NCI-H226 (cell line): Measurements from ENCODE around the gene CCDC71.

Experiments
- DNase-seq: peaks from one replicate; pipeline ENCODE4 v3.0.0-alpha.2; 2015

Gene CCDC71

DNA sequence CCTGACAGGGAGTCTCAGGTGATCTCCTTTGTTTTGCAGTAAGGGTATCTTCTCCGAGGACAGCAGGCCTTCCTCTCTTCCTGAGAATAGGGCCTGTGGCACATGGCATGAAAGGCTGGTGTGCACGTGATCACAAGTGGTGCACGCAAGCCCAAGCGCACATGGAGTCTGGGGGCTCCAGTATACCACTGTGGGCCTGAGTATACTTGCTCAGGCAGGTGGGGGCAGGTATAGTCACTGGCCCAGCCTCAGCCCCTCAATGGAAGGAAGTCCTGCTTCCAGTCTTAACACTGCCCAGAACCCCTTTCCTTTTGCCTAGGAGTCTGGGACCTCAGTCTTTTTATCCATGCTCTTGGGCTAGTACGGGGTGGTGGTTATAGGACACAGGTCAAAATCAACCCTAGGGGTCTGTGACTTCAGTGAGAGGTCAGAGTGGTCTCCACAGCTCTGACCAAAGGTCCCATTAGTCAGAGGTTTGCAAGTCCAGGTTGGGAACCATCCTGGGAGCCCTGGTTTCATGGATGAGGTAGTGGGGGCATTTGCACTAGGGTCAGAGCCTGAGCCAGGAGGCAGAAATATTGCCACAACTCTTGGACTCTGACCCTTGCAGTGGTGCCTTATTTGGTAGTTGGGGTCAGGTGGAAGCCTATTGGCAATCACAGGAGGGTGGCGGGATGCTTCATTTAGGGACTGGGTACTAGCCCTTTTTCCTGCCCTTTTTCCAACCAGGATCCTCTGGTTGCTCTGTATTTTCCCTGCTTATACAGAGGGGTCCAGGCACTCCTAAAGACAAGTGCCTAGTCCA lies 823 bp upstream of the CCDC71 start:
- DNase-seq, result no peak

- no peak for DNase-seq
Observed at GRCh38 chr3:49164983-49165720, 979 bp downstream of the CCDC71 start.

DNA sequence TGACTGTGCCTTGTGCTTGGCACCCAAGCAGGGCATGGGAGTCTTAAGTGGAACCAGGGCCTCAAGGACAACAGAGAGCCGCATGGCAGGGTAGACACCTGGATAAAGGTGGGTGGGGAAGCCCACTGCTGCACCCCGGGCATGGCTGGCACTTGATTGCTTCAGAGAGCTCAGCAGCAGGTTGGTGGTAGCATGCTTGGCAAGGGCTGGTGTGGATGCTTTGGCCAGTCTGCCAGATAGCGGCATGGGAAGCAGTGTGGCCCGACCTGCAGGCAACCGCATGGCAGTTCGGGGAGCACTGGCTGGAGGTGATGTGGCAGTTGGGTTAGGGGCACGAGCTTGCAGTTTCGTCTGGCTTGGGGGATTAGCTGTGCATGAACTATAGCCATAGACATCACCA lies 2.5 kb downstream of the CCDC71 start:
- DNase-seq, result no peak

DNA sequence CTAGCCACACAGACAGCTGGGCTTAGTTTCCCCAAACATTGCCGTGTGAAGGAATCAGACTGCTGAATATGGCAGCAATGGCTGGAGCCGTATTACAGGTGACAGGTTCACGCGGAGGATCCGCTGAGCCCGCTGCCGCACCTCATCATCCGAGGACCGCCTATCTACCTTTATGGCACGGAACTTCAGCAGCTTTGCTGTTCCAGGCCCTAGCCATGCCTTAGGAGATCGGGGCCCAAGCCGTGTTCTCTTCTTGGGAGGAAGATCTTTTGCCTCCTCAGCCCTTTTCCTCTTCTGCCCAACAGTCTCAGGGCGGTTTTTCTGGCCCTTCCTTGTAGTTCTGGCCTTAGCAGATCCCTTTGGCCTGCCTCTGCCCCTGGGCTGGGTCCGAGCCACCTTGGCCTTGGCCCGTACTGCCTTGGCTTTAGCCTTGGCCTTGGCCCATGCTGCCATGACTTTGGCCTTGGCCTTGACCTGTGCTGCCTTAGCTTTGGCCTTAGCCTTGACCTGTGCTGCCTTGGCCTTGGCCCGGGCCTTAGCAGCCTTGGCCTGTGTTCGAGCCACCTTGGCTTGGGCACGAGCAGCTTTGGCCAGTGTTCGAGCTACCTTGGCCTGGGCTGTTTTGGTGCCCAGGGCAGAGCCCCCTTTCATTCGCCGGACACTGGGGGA lies 3.2 kb downstream of the CCDC71 start:
- DNase-seq, result no peak

GRCh38 chr3:49161808-49162530 lies 4.2 kb downstream of the CCDC71 start:
- DNase-seq, result no peak

DNA sequence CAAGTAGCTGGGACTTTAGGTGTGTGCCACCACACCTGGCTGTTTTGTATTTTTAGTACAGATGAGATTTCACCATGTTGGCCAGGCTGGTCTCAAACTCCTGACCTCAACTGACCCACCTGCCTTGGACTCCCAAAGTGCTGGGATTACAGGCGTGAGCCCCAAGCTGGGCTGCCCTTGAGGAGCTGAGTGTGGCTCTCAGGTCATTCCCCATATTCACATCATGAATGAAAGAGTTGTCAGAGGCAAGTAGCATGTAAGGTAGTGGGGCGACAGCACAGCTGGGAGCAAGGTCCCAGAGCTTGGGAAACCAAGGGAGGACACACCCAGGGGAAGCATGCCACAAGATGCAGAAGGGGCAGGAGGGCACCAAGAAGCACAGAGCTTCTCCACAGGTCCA lies 4.9 kb downstream of the CCDC71 start:
- DNase-seq, result no peak

- DNase-seq, result no peak
Observed at GRCh38 chr3:49158792-49159191, 7.3 kb downstream of the CCDC71 start.

GRCh38 chr3:49158103-49158709 lies 7.9 kb downstream of the CCDC71 start:
- DNase-seq, result peak; percentile 10

DNA sequence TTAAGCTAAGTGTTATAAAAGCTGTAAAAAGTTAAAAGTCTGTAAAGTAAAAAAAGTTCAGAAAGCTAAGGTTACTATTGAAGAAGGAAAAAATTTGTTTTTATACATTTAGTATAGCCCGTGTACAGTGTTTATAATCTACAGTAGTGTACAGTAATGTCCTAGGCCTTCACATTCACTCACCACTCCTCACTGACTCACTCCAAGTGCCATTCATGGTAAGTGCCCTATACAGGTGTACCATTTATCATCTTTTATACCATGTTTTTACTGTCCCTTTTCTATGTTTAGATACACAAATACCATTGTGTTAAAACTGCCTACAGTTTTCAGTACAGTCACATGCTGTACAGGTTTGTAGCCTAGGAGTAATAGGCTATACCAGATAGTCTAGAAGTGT lies 8.8 kb downstream of the CCDC71 start:
- DNase-seq, result no peak

DNA sequence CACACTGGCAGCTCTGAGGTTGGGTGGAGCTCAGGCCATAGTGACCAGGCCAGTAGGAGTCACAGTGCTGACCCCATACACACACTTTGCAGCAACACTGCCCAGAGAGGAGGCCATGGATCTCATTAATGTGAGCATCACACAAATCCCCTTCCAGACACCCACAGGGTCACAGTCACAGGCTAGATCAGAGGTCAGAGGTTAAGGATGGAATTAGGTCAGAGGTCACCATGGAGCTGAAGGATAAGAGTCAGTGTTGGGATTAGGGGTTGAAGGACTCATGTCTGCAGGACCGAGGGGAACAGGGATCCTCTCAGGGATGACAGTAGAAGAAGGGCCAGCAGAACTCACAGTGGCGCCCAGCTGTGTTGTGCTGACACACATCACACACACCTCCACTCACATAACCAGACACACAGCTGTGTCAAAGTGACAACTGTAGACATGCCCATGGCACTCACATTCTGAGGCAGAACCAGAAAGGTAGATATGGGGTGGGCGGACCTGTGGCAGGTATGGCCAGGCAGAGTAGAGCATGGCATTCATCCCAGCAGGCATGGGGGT lies 12.7 kb downstream of the CCDC71 start:
- DNase-seq, result no peak

GRCh38 chr3:49151610-49152009 lies 14.5 kb downstream of the CCDC71 start:
- no peak for DNase-seq

GRCh38 chr3:49148159-49148558 lies 18.0 kb downstream of the CCDC71 start:
- DNase-seq, result no peak

DNA sequence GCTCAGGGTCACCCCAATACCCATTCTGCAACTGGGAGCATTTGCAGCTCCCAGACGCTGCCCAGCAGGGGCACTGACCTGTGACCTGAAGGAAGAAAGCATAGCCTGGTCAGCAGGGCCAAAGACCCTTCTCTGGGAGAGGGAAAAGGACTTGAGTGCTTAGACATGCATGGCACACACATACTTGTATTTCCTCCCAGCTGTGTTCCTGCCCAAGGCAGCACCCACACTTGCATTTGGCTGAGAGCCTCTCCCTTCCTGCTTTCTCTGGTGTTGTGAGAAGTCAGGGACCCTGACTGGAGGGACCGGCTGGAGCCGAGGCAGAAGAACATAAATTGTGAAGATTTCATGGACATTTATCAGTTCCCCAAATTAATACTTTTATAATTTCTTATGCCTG lies 26.1 kb downstream of the CCDC71 start:
- no peak for DNase-seq

DNA sequence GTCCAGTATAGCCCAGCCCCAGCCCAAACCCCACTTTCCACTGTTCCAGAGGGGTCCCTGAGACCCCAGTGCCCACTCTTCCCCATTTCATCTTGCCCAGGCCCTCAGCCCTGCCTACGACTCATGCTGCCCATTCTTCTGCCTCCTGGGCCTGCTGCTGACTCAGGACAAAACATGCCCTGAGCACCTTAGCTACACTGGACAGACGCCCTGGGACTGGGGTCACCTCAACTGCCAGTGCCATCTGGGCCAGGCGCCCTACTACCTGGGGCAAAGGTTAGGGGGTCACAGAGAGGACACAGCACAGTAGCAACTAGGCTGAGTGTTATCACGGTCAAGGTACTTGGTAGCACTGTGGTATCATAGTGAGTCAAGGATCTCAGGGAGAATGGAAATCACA lies 30.6 kb downstream of the CCDC71 start:
- no peak for DNase-seq

GRCh38 chr3:49134471-49135265 lies 31.5 kb downstream of the CCDC71 start:
- DNase-seq, result no peak

- peak; percentile 90 for DNase-seq
Observed at GRCh38 chr3:49133226-49133951, 32.7 kb downstream of the CCDC71 start.

- peak; percentile 76 for DNase-seq
Observed at GRCh38 chr3:49132437-49133225, 33.5 kb downstream of the CCDC71 start, which contains the start of gene LAMB2. LAMB2 (minus strand) TSS chr3:49133050; CDS start chr3:49132867, 183 bp downstream.

DNA sequence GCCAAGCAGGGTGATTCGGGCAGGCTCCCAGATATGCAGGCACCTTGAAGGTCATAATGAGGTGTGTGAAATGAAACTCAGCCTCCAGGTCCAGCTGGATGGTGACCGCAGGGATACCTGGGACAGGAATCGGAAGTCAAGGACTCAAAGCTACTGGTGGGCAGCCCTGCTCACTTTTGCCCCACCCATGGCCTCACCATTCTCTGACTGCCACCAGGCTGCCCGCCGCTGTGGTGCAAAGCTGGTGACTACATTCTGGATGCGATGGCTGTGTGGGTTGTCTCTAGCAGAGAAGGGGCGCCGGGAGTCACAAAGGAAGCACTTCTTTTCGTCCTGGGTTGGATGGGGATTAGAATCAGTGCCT lies 34.1 kb downstream of the CCDC71 start:
- no peak for DNase-seq

DNA sequence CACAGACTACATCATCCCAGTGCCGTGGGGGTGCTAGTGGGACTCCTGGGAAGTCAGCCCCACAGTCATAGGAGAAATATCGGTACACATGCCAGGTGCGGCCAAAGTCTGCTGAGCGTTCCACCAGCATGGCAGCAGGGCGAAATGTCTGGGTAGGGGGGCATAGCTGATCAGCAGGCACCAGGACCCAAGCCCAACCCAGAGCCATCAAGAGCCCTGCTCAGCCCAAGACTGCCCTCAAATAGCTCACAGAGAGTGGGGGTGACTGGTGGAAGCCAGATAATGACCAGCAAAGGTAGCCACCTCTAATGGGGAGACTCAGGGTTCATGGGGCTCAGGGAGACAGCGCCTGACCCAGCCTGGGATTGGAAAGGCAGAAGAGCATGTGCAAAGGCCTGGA lies 34.6 kb downstream of the CCDC71 start:
- DNase-seq, result no peak

- DNase-seq, result no peak
Observed at GRCh38 chr3:49131040-49131439, 35.1 kb downstream of the CCDC71 start.
